Neuronal stem cell (in vitro differentiated cells): ENCODE measurements around the gene ICAM1.
A peak's percentile ranks its signal among the peaks of the same experiment; 100 is the strongest.

Experiments used
- DNase-seq: peaks from one replicate; pipeline ENCODE4 v3.0.0-alpha.2; 2013; ENCODE audit warnings: low spot score
- H2AFZ ChIP-seq: one replicate; pipeline ENCODE4 v1.6.1; 2013; ENCODE audit warnings: mild to moderate bottlenecking, low read length, inconsistent platforms
- H2AK5ac ChIP-seq: 2 replicates; pipeline ENCODE4 v1.6.1; 2013; ENCODE audit warnings: low read depth, mild to moderate bottlenecking, inconsistent platforms, low read length, moderate library complexity, mixed read lengths
- H2BK120ac ChIP-seq: 2 replicates; pipeline ENCODE4 v1.6.1; 2013; ENCODE audit warnings: low read depth, mild to moderate bottlenecking, inconsistent platforms, low read length, moderate library complexity, mixed read lengths
- H2BK12ac ChIP-seq: one replicate; pipeline ENCODE4 v1.6.1; 2013; ENCODE audit warnings: low read length, inconsistent platforms
- H2BK15ac ChIP-seq: 2 replicates; pipeline ENCODE4 v1.6.1; 2013; ENCODE audit warnings: mild to moderate bottlenecking, low read length, inconsistent platforms, mixed read lengths
- H2BK5ac ChIP-seq: one replicate; pipeline ENCODE4 v1.6.1; 2013; ENCODE audit warnings: inconsistent platforms, mild to moderate bottlenecking, low read length, moderate library complexity
- H3K14ac ChIP-seq: one replicate; pipeline ENCODE4 v1.6.1; 2013; ENCODE audit warnings: low read length, inconsistent platforms
- H3K18ac ChIP-seq: 2 replicates; pipeline ENCODE4 v1.6.1; 2013; ENCODE audit warnings: low read length, inconsistent platforms
- H3K23ac ChIP-seq: 2 replicates; pipeline ENCODE4 v1.6.1; 2013; ENCODE audit warnings: low read depth, mild to moderate bottlenecking, mixed read lengths, low read length, inconsistent platforms; ENCODE audit not compliant: poor library complexity
- H3K27ac ChIP-seq: replicated peaks from 3 replicates; pipeline ENCODE4 v1.5.1; 2013; ENCODE audit warnings: low read length, inconsistent platforms
- H3K27me3 ChIP-seq, 3 experiments: 2 replicates each; pipeline ENCODE4 v1.6.1; 2013; ENCODE audit warnings: low read length in 3 of 3, mild to moderate bottlenecking in 2 of 3, inconsistent platforms in 1 of 3, low read depth in 1 of 3, mixed read lengths in 1 of 3, moderate library complexity in 1 of 3; ENCODE audit not compliant: control insufficient read depth in 3 of 3, insufficient read depth in 3 of 3
- H3K36me3 ChIP-seq, 2 donors: replicated peaks in 1 of 2; 2 replicates each; pipeline ENCODE4 v1.6.1; 2013; ENCODE audit warnings: low read length in 2 of 2; ENCODE audit not compliant: control insufficient read depth in 2 of 2, insufficient read depth in 2 of 2
- H3K4ac ChIP-seq: 2 replicates; pipeline ENCODE4 v1.6.1; 2013; ENCODE audit warnings: inconsistent platforms, mild to moderate bottlenecking, low read length, moderate library complexity
- H3K4me1 ChIP-seq, 2 donors: 1 replicate in 1 of 2; 2 replicates in 1 of 2; pipeline ENCODE4 v1.6.1; 2013; ENCODE audit warnings: low read length in 2 of 2, low read depth in 1 of 2; ENCODE audit not compliant: control insufficient read depth in 2 of 2, insufficient read depth in 1 of 2
- H3K4me2 ChIP-seq: one replicate; pipeline ENCODE4 v1.6.1; 2013; ENCODE audit warnings: mild to moderate bottlenecking, low read length, inconsistent platforms; ENCODE audit not compliant: insufficient read depth, poor library complexity, severe bottlenecking
- H3K4me3 ChIP-seq, 2 donors: 2 replicates each; pipeline ENCODE4 v1.5.1; 2013; ENCODE audit warnings: low read length in 2 of 2, mild to moderate bottlenecking in 2 of 2, inconsistent platforms in 1 of 2, moderate library complexity in 1 of 2
- H3K79me1 ChIP-seq: one replicate; pipeline ENCODE4 v1.6.1; 2013; ENCODE audit warnings: low read depth, mild to moderate bottlenecking, inconsistent platforms, low read length, moderate library complexity
- H3K9ac ChIP-seq: one replicate; pipeline ENCODE4 v1.6.1; 2013; ENCODE audit warnings: mild to moderate bottlenecking, low read depth, low read length, inconsistent platforms; ENCODE audit not compliant: poor library complexity
- H3K9me3 ChIP-seq, 2 donors: replicated peaks in 1 of 2; 2 replicates each; pipeline versions ENCODE3 to v1.6.1; 2013; ENCODE audit warnings: low read length in 2 of 2, mild to moderate bottlenecking in 2 of 2, inconsistent platforms in 1 of 2, low read depth in 1 of 2, mixed read lengths in 1 of 2, moderate library complexity in 1 of 2; ENCODE audit not compliant: control insufficient read depth in 2 of 2, insufficient read depth in 1 of 2
- H4K8ac ChIP-seq: one replicate; pipeline ENCODE4 v1.6.1; 2013; ENCODE audit warnings: low read depth, mild to moderate bottlenecking, inconsistent platforms, low read length, moderate library complexity
- H4K91ac ChIP-seq: one replicate; pipeline ENCODE4 v1.6.1; 2013; ENCODE audit warnings: low read length, low read depth, mild to moderate bottlenecking, inconsistent platforms; ENCODE audit not compliant: poor library complexity
- WGBS, 2 donors: extraction: QIAGEN DNeasy Blood & Tissue Kit; methylation state at CpG; one replicate each; pipeline ENCODE4 v1.1.7; 2013; ENCODE audit warnings: missing lambda C conversion rate in 2 of 2, mixed read lengths in 1 of 2; ENCODE audit not compliant: insufficient read length in 2 of 2, insufficient replicate concordance in 1 of 2; ENCODE audit errors: extremely low coverage in 2 of 2; 5-methylcytosine and 5-hydroxymethylcytosine counted together

Gene ICAM1

GRCh38 chr19:10258080-10258710 lies 12.7 kb upstream of the ICAM1 start:
- no peak for DNase-seq

GRCh38 chr19:10259162-10259905 lies 11.6 kb upstream of the ICAM1 start:
- Histone ChIP-seq H2BK120ac (no peak overlapping the region), H3K27ac (no peak overlapping the region), H2AFZ (no peak overlapping the region), H4K8ac (no peak overlapping the region), H3K9me3 (peaks cover 0 to 2% of the 10 kb centered on the region in 2 donors), H3K23ac (peak overlapping the region; percentile 85), H4K91ac (no peak overlapping the region), H3K4me2 (no peak overlapping the region), H2BK15ac (no peak overlapping the region), H3K18ac (peak overlapping the region; percentile 19), H3K79me1 (no peaks in the 10 kb centered on the region), H2BK12ac (no peak overlapping the region), H3K36me3 (peaks cover 28 to 52% of the 10 kb centered on the region in 2 donors), H2BK5ac (no peak overlapping the region), H3K4me1 (peaks cover 0 to 2% of the 10 kb centered on the region in 2 donors), H3K14ac (no peak overlapping the region), H3K4me3 (peak overlapping the region in 1 of 2 donors; percentile 29), H3K9ac (peak overlapping the region; percentile 30), H3K4ac (no peak overlapping the region), H3K27me3 (no peaks in the 10 kb centered on the region), H2AK5ac (peak overlapping the region; percentile 45)
- peak; percentile 89 for DNase-seq
- WGBS, 2 donors, result no CpG with 5 or more reads among the region's 32 CpGs

More at GRCh38 chr19:10258080-10258710, 12.7 kb upstream of the ICAM1 start:
- Histone ChIP-seq H4K8ac (no peak overlapping the region), H3K9ac (no peak overlapping the region), H3K14ac (no peak overlapping the region), H3K79me1 (no peaks in the 10 kb centered on the region), H2BK5ac (no peak overlapping the region), H2BK12ac (peak overlapping the region; percentile 41), H3K4me2 (no peak overlapping the region), H3K4me3 (no peak overlapping the region), H3K36me3 (peaks cover 30 to 62% of the 10 kb centered on the region in 2 donors), H2AK5ac (peak overlapping the region; percentile 56), H2BK120ac (no peak overlapping the region), H3K27ac (no peak overlapping the region), H3K4ac (no peak overlapping the region), H3K4me1 (peaks cover 0 to 2% of the 10 kb centered on the region in 2 donors), H4K91ac (no peak overlapping the region), H3K9me3 (peaks cover 0 to 2% of the 10 kb centered on the region in 2 donors), H2AFZ (no peak overlapping the region), H3K18ac (no peak overlapping the region), H2BK15ac (no peak overlapping the region), H3K27me3 (no peaks in the 10 kb centered on the region), H3K23ac (peak overlapping the region; percentile 55)
- no CpG with 5 or more reads among the region's 18 CpGs for WGBS, 2 donors

GRCh38 chr19:10260141-10260584 lies 10.8 kb upstream of the ICAM1 start:
- Histone ChIP-seq H3K14ac (no peak overlapping the region), H3K27ac (no peak overlapping the region), H3K4me1 (peaks cover 0 to 2% of the 10 kb centered on the region in 2 donors), H3K79me1 (no peaks in the 10 kb centered on the region), H2BK5ac (no peak overlapping the region), H3K18ac (no peak overlapping the region), H3K23ac (no peak overlapping the region), H2AK5ac (no peak overlapping the region), H2BK12ac (no peak overlapping the region), H3K4ac (no peak overlapping the region), H4K8ac (no peak overlapping the region), H3K4me2 (no peak overlapping the region), H3K27me3 (no peaks in the 10 kb centered on the region), H2BK120ac (no peak overlapping the region), H3K36me3 (peaks cover 24 to 45% of the 10 kb centered on the region in 2 donors), H3K9ac (no peak overlapping the region), H3K9me3 (peaks cover 0 to 2% of the 10 kb centered on the region in 2 donors), H4K91ac (no peak overlapping the region), H3K4me3 (no peak overlapping the region), H2BK15ac (no peak overlapping the region), H2AFZ (no peak overlapping the region)
- no CpG with 5 or more reads among the region's 8 CpGs for WGBS, 2 donors
- no peak for DNase-seq

- peaks cover 0 to 2% of the 10 kb centered on the region in 2 donors for H3K4me1 ChIP-seq
Measured at GRCh38 chr19:10262771-10263170, 8.1 kb upstream of the ICAM1 start.

More at GRCh38 chr19:10262771-10263170, 8.1 kb upstream of the ICAM1 start:
- no peak overlapping the region for H2BK15ac ChIP-seq
- H3K27me3 ChIP-seq, result no peaks in the 10 kb centered on the region
- no peak overlapping the region for H2AK5ac ChIP-seq
- no peak overlapping the region for H2AFZ ChIP-seq
- H3K4me3 ChIP-seq, result no peak overlapping the region
- DNase-seq, result no peak
- WGBS, 2 donors, result no CpG with 5 or more reads among the region's 7 CpGs
- no peak overlapping the region for H3K4ac ChIP-seq
- no peak overlapping the region for H2BK5ac ChIP-seq
- no peak overlapping the region for H2BK12ac ChIP-seq
- H4K8ac ChIP-seq, result no peak overlapping the region
- no peak overlapping the region for H4K91ac ChIP-seq
- H3K9me3 ChIP-seq, result no peaks in the 10 kb centered on the region
- no peak overlapping the region for H3K23ac ChIP-seq
- H3K36me3 ChIP-seq, result peaks cover 14 to 23% of the 10 kb centered on the region in 2 donors
- no peak overlapping the region for H3K18ac ChIP-seq
- H3K4me2 ChIP-seq, result no peak overlapping the region
- H3K79me1 ChIP-seq, result no peaks in the 10 kb centered on the region
- H3K14ac ChIP-seq, result no peak overlapping the region
- H3K9ac ChIP-seq, result no peak overlapping the region
- no peak overlapping the region for H2BK120ac ChIP-seq
- no peak overlapping the region for H3K27ac ChIP-seq
